H1 (cell line): ENCODE data around the gene AARSD1. TPM values are rescaled to one million over a fixed set of nuclear protein-coding genes. Genes with fewer than 3 reads are reported as not detected.
A peak's percentile ranks its signal among the peaks of the same experiment; 100 is the strongest.

ENCODE experiments used
- CTCF ChIA-PET: fragments of 300-600 bp; sonication (Branson Sonifier 250); formaldehyde crosslinking; loops from one replicate; lab custom pipeline; 2021; ENCODE audit not compliant: partially characterized antibody; lab: Charles Lee
- POLR2A ChIA-PET: fragments of 300-600 bp; sonication (Branson Sonifier 250); formaldehyde crosslinking; loops from one replicate; lab custom pipeline; 2021; ENCODE audit warnings: inconsistent platforms; ENCODE audit not compliant: partially characterized antibody; lab: Charles Lee
- DNase-seq, 2 experiments: peaks; one replicate each; pipeline versions ENCODE4 v3.0.0 to v3.0.0-alpha.2; 2010 to 2022; ENCODE audit warnings: low spot score in 2 of 2, low read depth in 1 of 2, mixed read lengths in 1 of 2
- FAIRE-seq: peaks from 2 replicates; lab custom pipeline; 2011; peaks lifted over from hg19 to GRCh38; lab: Jason Lieb, UNC
- H2AFZ ChIP-seq: 2 replicates; pipeline ENCODE4 v1.8.1; 2012; ENCODE audit warnings: low read length, inconsistent platforms
- H2AK5ac ChIP-seq: 2 replicates; pipeline ENCODE4 v1.6.1; 2013; ENCODE audit warnings: low read depth, low read length
- H2BK120ac ChIP-seq: replicated peaks from 2 replicates; pipeline ENCODE3; 2013; ENCODE audit warnings: low read depth, low read length, inconsistent platforms
- H2BK12ac ChIP-seq: 2 replicates; pipeline ENCODE4 v1.6.1; 2013; ENCODE audit warnings: low read depth, low read length
- H2BK15ac ChIP-seq: 2 replicates; pipeline ENCODE4 v1.6.1; 2013; ENCODE audit warnings: low read length
- H2BK20ac ChIP-seq: 2 replicates; pipeline ENCODE4 v1.6.1; 2013; ENCODE audit warnings: low read length
- H2BK5ac ChIP-seq: 2 replicates; pipeline ENCODE4 v1.6.1; 2013; ENCODE audit warnings: low read depth, low read length
- H3K14ac ChIP-seq: 2 replicates; pipeline ENCODE4 v1.6.1; 2013; ENCODE audit warnings: inconsistent platforms; ENCODE audit not compliant: insufficient read length
- H3K18ac ChIP-seq: 2 replicates; pipeline ENCODE4 v1.6.1; 2013; ENCODE audit warnings: low read length; ENCODE audit errors: extremely low read depth
- H3K23ac ChIP-seq: 2 replicates; pipeline ENCODE4 v1.6.1; 2013; ENCODE audit warnings: inconsistent platforms; ENCODE audit not compliant: insufficient read length
- H3K23me2 ChIP-seq: 2 replicates; pipeline ENCODE4 v1.6.1; 2013; ENCODE audit warnings: low read depth, low read length
- H3K27ac ChIP-seq: 2 replicates; pipeline ENCODE4 v1.6.1; 2011; ENCODE audit warnings: low read depth, low read length, inconsistent platforms
- H3K27me3 ChIP-seq, 4 experiments: replicated peaks in 1 of 4; 1 replicate in 1 of 4; 2 replicates in 3 of 4; pipeline versions ENCODE4 v1.6.1 to v1.8.1; 2011 to 2013; ENCODE audit warnings: low read length in 3 of 4, mild to moderate bottlenecking in 3 of 4, inconsistent platforms in 2 of 4, mixed read lengths in 2 of 4, moderate library complexity in 1 of 4; ENCODE audit not compliant: control insufficient read depth in 3 of 4, insufficient read depth in 3 of 4; ENCODE audit errors: extremely low read depth in 1 of 4
- H3K36me3 ChIP-seq, 4 experiments: 2 replicates each; pipeline versions ENCODE4 v1.6.1 to v1.8.1; 2011 to 2013; ENCODE audit warnings: mild to moderate bottlenecking in 4 of 4, low read length in 3 of 4, moderate library complexity in 2 of 4, control low read depth in 1 of 4, inconsistent platforms in 1 of 4; ENCODE audit not compliant: insufficient read depth in 4 of 4, control insufficient read depth in 2 of 4
- H3K4ac ChIP-seq: replicated peaks from 2 replicates; pipeline ENCODE3; 2013; ENCODE audit warnings: low read length, low read depth, mixed read lengths, inconsistent platforms; ENCODE audit not compliant: insufficient read length
- H3K4me1 ChIP-seq, 4 experiments: replicated peaks in 1 of 4; 1 replicate in 1 of 4; 2 replicates in 3 of 4; pipeline versions ENCODE4 v1.6.1 to v1.8.1; 2011 to 2013; ENCODE audit warnings: low read length in 3 of 4, inconsistent platforms in 2 of 4, mixed read lengths in 1 of 4; ENCODE audit not compliant: insufficient read depth in 4 of 4, control insufficient read depth in 3 of 4
- H3K4me2 ChIP-seq, 2 experiments: 2 replicates each; pipeline versions ENCODE4 v1.6.1 to v1.8.1; 2011 to 2013; ENCODE audit warnings: low read depth in 2 of 2, low read length in 2 of 2, control low read depth in 1 of 2, inconsistent platforms in 1 of 2, mild to moderate bottlenecking in 1 of 2; ENCODE audit not compliant: insufficient read depth in 1 of 2
- H3K4me3 ChIP-seq, 4 experiments: fragments of 200-600, 300-600 bp in 1 of 4; sonication (generic), shearing (Covaris generic), sonication (Bioruptor Twin) in 1 of 4; 2 replicates each; pipeline versions ENCODE4 v1.5.1 to v1.8.1; 2011 to 2016; ENCODE audit warnings: low read length in 4 of 4, low read depth in 3 of 4, control low read depth in 2 of 4, inconsistent platforms in 2 of 4, mild to moderate bottlenecking in 2 of 4, mixed read lengths in 1 of 4, moderate library complexity in 1 of 4; ENCODE audit not compliant: insufficient read depth in 2 of 4; ENCODE audit errors: extremely low read depth in 1 of 4
- H3K56ac ChIP-seq: replicated peaks from 2 replicates; pipeline ENCODE3; 2013; ENCODE audit warnings: low read depth, mild to moderate bottlenecking, mixed read lengths, low read length, inconsistent platforms; ENCODE audit not compliant: insufficient read length
- H3K79me1 ChIP-seq: 2 replicates; pipeline ENCODE4 v1.6.1; 2013; ENCODE audit warnings: low read depth, low read length, control low read depth
- H3K79me2 ChIP-seq, 2 experiments: 2 replicates each; pipeline versions ENCODE4 v1.6.1 to v1.8.1; 2012 to 2013; ENCODE audit warnings: low read length in 2 of 2, mild to moderate bottlenecking in 2 of 2, inconsistent platforms in 1 of 2; ENCODE audit not compliant: insufficient read depth in 2 of 2, control insufficient read depth in 1 of 2
- H3K9ac ChIP-seq, 4 experiments: replicated peaks in 1 of 4; 1 replicate in 1 of 4; 2 replicates in 3 of 4; pipeline versions ENCODE4 v1.6.1 to v1.8.1; 2011 to 2013; ENCODE audit warnings: low read depth in 3 of 4, low read length in 3 of 4, control low read depth in 2 of 4, mild to moderate bottlenecking in 2 of 4, moderate library complexity in 2 of 4, inconsistent platforms in 1 of 4; ENCODE audit errors: extremely low read depth in 1 of 4
- H3K9me3 ChIP-seq, 2 experiments: 2 replicates each; pipeline versions ENCODE4 v1.6.1 to v1.8.1; 2012 to 2013; ENCODE audit warnings: mild to moderate bottlenecking in 2 of 2, moderate library complexity in 2 of 2, control low read depth in 1 of 2, inconsistent platforms in 1 of 2, low read depth in 1 of 2, low read length in 1 of 2, mixed read lengths in 1 of 2; ENCODE audit not compliant: insufficient read depth in 2 of 2
- H4K20me1 ChIP-seq, 2 experiments: replicated peaks in 1 of 2; 2 replicates each; pipeline versions ENCODE3 to v1.8.1; 2011 to 2013; ENCODE audit warnings: inconsistent platforms in 2 of 2, low read length in 2 of 2, mild to moderate bottlenecking in 1 of 2; ENCODE audit not compliant: insufficient read depth in 2 of 2, control insufficient read depth in 1 of 2
- H4K5ac ChIP-seq: 2 replicates; pipeline ENCODE4 v1.6.1; 2013; ENCODE audit warnings: low read length, low read depth, mixed read lengths, inconsistent platforms; ENCODE audit not compliant: insufficient read length
- H4K8ac ChIP-seq: 2 replicates; pipeline ENCODE4 v1.8.0; 2013; ENCODE audit warnings: mild to moderate bottlenecking, moderate library complexity, low read length, inconsistent platforms; ENCODE audit not compliant: insufficient read depth; ENCODE audit errors: extremely low read depth
- H4K91ac ChIP-seq: replicated peaks from 2 replicates; pipeline ENCODE3; 2013; ENCODE audit warnings: low read length, mixed read lengths, inconsistent platforms; ENCODE audit not compliant: insufficient read length
- BACH1 ChIP-seq: IDR thresholded peaks from 2 replicates; pipeline ENCODE4 v1.6.1; 2012; ENCODE audit warnings: low read length, improper control_type of control experiment
- CBX5 ChIP-seq: fragments of 300-800, 300-1000 bp; sonication (generic); IDR thresholded peaks from 2 replicates; pipeline ENCODE4 v1.7.1; 2016; ENCODE audit warnings: antibody characterized with exemption, low read length, low read depth
- KDM1A ChIP-seq: fragments of 200-600, 300-600 bp; sonication (generic); IDR thresholded peaks from 2 replicates; pipeline ENCODE4 v1.7.1; 2016; ENCODE audit warnings: mild to moderate bottlenecking, low read length, borderline replicate concordance
- KDM5A ChIP-seq: fragments of 200-600 bp; IDR thresholded peaks from 2 replicates; pipeline ENCODE4 v1.7.1; 2012; ENCODE audit warnings: mild to moderate bottlenecking, low read length, inconsistent platforms, mixed read lengths
- RAD21 ChIP-seq, 2 experiments: IDR thresholded peaks in 1 of 2; conservative IDR thresholded peaks in 1 of 2; 2 replicates each; pipeline ENCODE4 v1.6.1; 2011; ENCODE audit warnings: low read depth in 2 of 2, low read length in 2 of 2, improper control_type of control experiment in 1 of 2, inconsistent platforms in 1 of 2, mild to moderate bottlenecking in 1 of 2, moderate library complexity in 1 of 2
- RBBP5 ChIP-seq: IDR thresholded peaks from 2 replicates; pipeline ENCODE4 v1.7.1; 2012; ENCODE audit warnings: low read depth, mild to moderate bottlenecking, inconsistent platforms, low read length, moderate library complexity, borderline replicate concordance
- SP4 ChIP-seq: IDR thresholded peaks from 2 replicates; pipeline ENCODE4 v1.6.1; 2012; ENCODE audit warnings: low read length, inconsistent platforms
- SUZ12 ChIP-seq: fragments of 200-600 bp; sonication (generic); IDR thresholded peaks from 2 replicates; pipeline ENCODE4 v1.6.1; 2012; ENCODE audit warnings: mild to moderate bottlenecking, inconsistent platforms, low read length, moderate library complexity, mixed read lengths
- YY1 ChIP-seq: IDR thresholded peaks from 2 replicates; pipeline ENCODE4 v1.6.1; 2011; ENCODE audit warnings: low read depth, mild to moderate bottlenecking, low read length
- WGBS, 2 experiments: shearing (Covaris generic) in 1 of 2; methylation state at CpG; one replicate each; pipeline versions ENCODE4 v1.1.6 to v1.1.7; 2013 to 2015; ENCODE audit warnings: low lambda C conversion rate in 2 of 2, mixed read lengths in 2 of 2, inconsistent platforms in 1 of 2, low coverage in 1 of 2, missing lambda C conversion rate in 1 of 2; ENCODE audit not compliant: insufficient replicate concordance in 2 of 2, insufficient coverage in 1 of 2, insufficient read length in 1 of 2; ENCODE audit errors: extremely low coverage in 1 of 2, missing lambda C conversion rate in 1 of 2; 5-methylcytosine and 5-hydroxymethylcytosine counted together
- polyA plus RNA-seq, 7 experiments: library from polyadenylated mRNA; depleted of rRNA in 3 of 7; stranded (reverse) in 5 of 7; unstranded in 2 of 7; fragments of >200 nt in 5 of 7; fragments of 200-250 nt in 2 of 7; gene quantifications; 1 replicate in 5 of 7; 2 replicates in 1 of 7; 4 replicates in 1 of 7; pipeline versions ENCODE4 v1.2.1 to v1.2.3, GENCODE V29; 2011 to 2013; ENCODE audit warnings: missing spikeins in 2 of 7, mixed read lengths in 2 of 7
- total RNA-seq: library from RNA; stranded (reverse); fragmentation: NEBNext Ultra II Directional; extraction: Animal tissue kit (Norgen Biotek cat#: 25700); gene quantifications from 2 replicates; pipeline ENCODE4 v1.2.1, GENCODE V29; 2021
- TF ChIP-seq, protein P1 (sequence below): IDR thresholded peaks from 2 replicates; pipeline ENCODE4 v1.6.1; 2011; ENCODE audit warnings: low read length, improper control_type of control experiment
- TF ChIP-seq, protein P2 (sequence below): IDR thresholded peaks from 2 replicates; pipeline ENCODE4 v1.6.1; 2012; ENCODE audit warnings: inconsistent platforms

AARSD1 gene
- total and polyA plus RNA-seq, 2 of the 8 experiments (the other 6 are each of a cell fraction or from before 2014, with no cell fraction given), result 51.5 to 58.8 TPM

DNA sequence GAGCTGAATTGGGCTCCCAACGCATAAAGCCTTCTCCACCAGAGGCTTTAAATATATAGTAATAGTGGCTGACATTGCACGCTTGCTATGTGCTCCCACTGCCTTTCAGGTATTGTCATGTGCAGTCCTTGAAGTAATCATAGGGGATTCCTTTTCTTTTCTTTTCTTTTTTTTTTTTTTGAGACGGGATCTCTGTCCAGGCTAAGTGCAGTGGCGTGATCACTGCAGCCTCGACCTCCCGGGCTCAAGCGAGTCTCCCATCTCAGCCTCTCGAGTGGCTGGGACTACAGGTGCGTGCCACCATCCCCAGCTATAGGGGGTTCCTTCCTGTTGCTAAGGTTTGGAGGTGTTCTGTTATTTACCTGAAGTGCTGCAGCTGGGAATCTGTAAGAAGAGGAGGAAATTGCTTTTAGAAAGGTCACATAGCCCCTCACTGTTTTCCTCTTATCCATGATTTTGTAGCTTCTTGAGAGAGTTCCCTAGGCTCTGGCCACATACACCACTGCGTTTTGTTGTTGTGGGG lies 34.8 kb upstream of the AARSD1 start:
- peak overlapping the region; percentile 84 for H3K27ac ChIP-seq
- no peak overlapping the region for H3K56ac ChIP-seq
- no peak overlapping the region for H4K8ac ChIP-seq
- peak overlapping the region; percentile 62 for H3K18ac ChIP-seq
- peak overlapping the region; percentile 97 for H2BK5ac ChIP-seq
- no peak overlapping the region for H2BK120ac ChIP-seq
- no peak overlapping the region; the same call in 1 of the 2 replicates for H2BK12ac ChIP-seq
- H3K9me3 ChIP-seq, result no peaks in the 10 kb centered on the region
- no peak overlapping the region for H4K91ac ChIP-seq
- peak overlapping the region; percentile 84 for H2AK5ac ChIP-seq
- no peak overlapping the region for H3K23ac ChIP-seq
- peaks cover 3 to 12% (median 4%) of the 10 kb centered on the region in 4 experiments; a peak in 6 of 7 replicates for H3K4me1 ChIP-seq
- peaks cover 11 to 20% of the 10 kb centered on the region in 2 experiments for H3K79me2 ChIP-seq
- DNase-seq (no peak), FAIRE-seq (no peak)
- no peak overlapping the region for H2BK20ac ChIP-seq
- H3K27me3 ChIP-seq, result no peaks in the 10 kb centered on the region
- peak overlapping the region; percentile 84 to 96 for H3K4me2 ChIP-seq
- H4K5ac ChIP-seq, result no peak overlapping the region
- 10% methylated on average over 10 of the region's 10 CpGs; no CpG with 5 or more reads in 1 of the 2 experiments for WGBS, 2 experiments
- H4K20me1 ChIP-seq, result peaks cover 4 to 10% of the 10 kb centered on the region in 2 experiments
- POLR2A ChIA-PET, result interaction anchor here (0.7 to 8.2 kb wide), 39 partner anchors 8 to 369 kb away, joined by 3 to 123 read pairs (median 5); partner anchors contain the start of genes AARSD1, BECN1, BRCA1 and IFI35
- H3K79me1 ChIP-seq, result peaks cover 2% of the 10 kb centered on the region; the same call in 1 of the 2 replicates
- no peak overlapping the region for H3K4ac ChIP-seq
- peaks cover 18 to 44% (median 33%) of the 10 kb centered on the region in 4 experiments for H3K36me3 ChIP-seq
- no peak overlapping the region for H3K14ac ChIP-seq
- peaks cover 7% of the 10 kb centered on the region for H3K23me2 ChIP-seq
- H3K9ac ChIP-seq, result peak overlapping the region; percentile 93 to 98 (median 96)
- CTCF ChIA-PET, result interaction anchor here (0.6 to 2.7 kb wide), 9 partner anchors 12 to 201 kb away, joined by 3 to 20 read pairs (median 4); partner anchors contain the start of gene PTGES3L
- H2AFZ ChIP-seq, result no peak overlapping the region
- no peak overlapping the region for H2BK15ac ChIP-seq
- peak overlapping the region; percentile 83 to 100 (median 91) for H3K4me3 ChIP-seq
- no peak for TF ChIP-seq YY1
- TF ChIP-seq, protein P1, sequence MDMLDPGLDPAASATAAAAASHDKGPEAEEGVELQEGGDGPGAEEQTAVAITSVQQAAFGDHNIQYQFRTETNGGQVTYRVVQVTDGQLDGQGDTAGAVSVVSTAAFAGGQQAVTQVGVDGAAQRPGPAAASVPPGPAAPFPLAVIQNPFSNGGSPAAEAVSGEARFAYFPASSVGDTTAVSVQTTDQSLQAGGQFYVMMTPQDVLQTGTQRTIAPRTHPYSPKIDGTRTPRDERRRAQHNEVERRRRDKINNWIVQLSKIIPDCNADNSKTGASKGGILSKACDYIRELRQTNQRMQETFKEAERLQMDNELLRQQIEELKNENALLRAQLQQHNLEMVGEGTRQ, result no peak
- TF ChIP-seq RAD21 (IDR thresholded peaks at IDR 0.05 in 1 of 2, conservative IDR thresholded peaks at IDR 0.05 in 1 of 2; ENCODE audit: low read depth in 2 of 2, low read length in 2 of 2), result no peak
- TF ChIP-seq KDM1A, result no peak
- no peak for TF ChIP-seq SUZ12
- no peak for TF ChIP-seq RBBP5
- no peak for TF ChIP-seq SP4
- TF ChIP-seq KDM5A, result no peak
- no peak for TF ChIP-seq CBX5
- TF ChIP-seq, protein P2, sequence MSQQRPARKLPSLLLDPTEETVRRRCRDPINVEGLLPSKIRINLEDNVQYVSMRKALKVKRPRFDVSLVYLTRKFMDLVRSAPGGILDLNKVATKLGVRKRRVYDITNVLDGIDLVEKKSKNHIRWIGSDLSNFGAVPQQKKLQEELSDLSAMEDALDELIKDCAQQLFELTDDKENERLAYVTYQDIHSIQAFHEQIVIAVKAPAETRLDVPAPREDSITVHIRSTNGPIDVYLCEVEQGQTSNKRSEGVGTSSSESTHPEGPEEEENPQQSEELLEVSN, result no peak
- no peak for TF ChIP-seq BACH1
